H1 (cell line): Measurements from ENCODE around the gene CDK19. TPM values are rescaled to one million over a fixed set of nuclear protein-coding genes. Genes with fewer than 3 reads are reported as not detected.

Source experiments
- CTCF ChIA-PET: fragments of 300-600 bp; sonication (Branson Sonifier 250); formaldehyde crosslinking; loops from one replicate; lab custom pipeline; 2021; ENCODE audit not compliant: partially characterized antibody; lab: Charles Lee
- POLR2A ChIA-PET: fragments of 300-600 bp; sonication (Branson Sonifier 250); formaldehyde crosslinking; loops from one replicate; lab custom pipeline; 2021; ENCODE audit warnings: inconsistent platforms; ENCODE audit not compliant: partially characterized antibody; lab: Charles Lee
- DNase-seq, 2 experiments: peaks; one replicate each; pipeline versions ENCODE4 v3.0.0 to v3.0.0-alpha.2; 2010 to 2022; ENCODE audit warnings: low spot score in 2 of 2, low read depth in 1 of 2, mixed read lengths in 1 of 2
- FAIRE-seq: peaks from 2 replicates; lab custom pipeline; 2011; peaks lifted over from hg19 to GRCh38; lab: Jason Lieb, UNC
- H2AFZ ChIP-seq: 2 replicates; pipeline ENCODE4 v1.8.1; 2012; ENCODE audit warnings: low read length, inconsistent platforms
- H2AK5ac ChIP-seq: 2 replicates; pipeline ENCODE4 v1.6.1; 2013; ENCODE audit warnings: low read depth, low read length
- H2BK120ac ChIP-seq: replicated peaks from 2 replicates; pipeline ENCODE3; 2013; ENCODE audit warnings: low read depth, low read length, inconsistent platforms
- H2BK12ac ChIP-seq: 2 replicates; pipeline ENCODE4 v1.6.1; 2013; ENCODE audit warnings: low read depth, low read length
- H2BK15ac ChIP-seq: 2 replicates; pipeline ENCODE4 v1.6.1; 2013; ENCODE audit warnings: low read length
- H2BK20ac ChIP-seq: 2 replicates; pipeline ENCODE4 v1.6.1; 2013; ENCODE audit warnings: low read length
- H2BK5ac ChIP-seq: 2 replicates; pipeline ENCODE4 v1.6.1; 2013; ENCODE audit warnings: low read depth, low read length
- H3K14ac ChIP-seq: 2 replicates; pipeline ENCODE4 v1.6.1; 2013; ENCODE audit warnings: inconsistent platforms; ENCODE audit not compliant: insufficient read length
- H3K18ac ChIP-seq: 2 replicates; pipeline ENCODE4 v1.6.1; 2013; ENCODE audit warnings: low read length; ENCODE audit errors: extremely low read depth
- H3K23ac ChIP-seq: 2 replicates; pipeline ENCODE4 v1.6.1; 2013; ENCODE audit warnings: inconsistent platforms; ENCODE audit not compliant: insufficient read length
- H3K23me2 ChIP-seq: 2 replicates; pipeline ENCODE4 v1.6.1; 2013; ENCODE audit warnings: low read depth, low read length
- H3K27ac ChIP-seq: 2 replicates; pipeline ENCODE4 v1.6.1; 2011; ENCODE audit warnings: low read depth, low read length, inconsistent platforms
- H3K27me3 ChIP-seq, 4 experiments: replicated peaks in 1 of 4; 1 replicate in 1 of 4; 2 replicates in 3 of 4; pipeline versions ENCODE4 v1.6.1 to v1.8.1; 2011 to 2013; ENCODE audit warnings: low read length in 3 of 4, mild to moderate bottlenecking in 3 of 4, inconsistent platforms in 2 of 4, mixed read lengths in 2 of 4, moderate library complexity in 1 of 4; ENCODE audit not compliant: control insufficient read depth in 3 of 4, insufficient read depth in 3 of 4; ENCODE audit errors: extremely low read depth in 1 of 4
- H3K36me3 ChIP-seq, 4 experiments: 2 replicates each; pipeline versions ENCODE4 v1.6.1 to v1.8.1; 2011 to 2013; ENCODE audit warnings: mild to moderate bottlenecking in 4 of 4, low read length in 3 of 4, moderate library complexity in 2 of 4, control low read depth in 1 of 4, inconsistent platforms in 1 of 4; ENCODE audit not compliant: insufficient read depth in 4 of 4, control insufficient read depth in 2 of 4
- H3K4ac ChIP-seq: replicated peaks from 2 replicates; pipeline ENCODE3; 2013; ENCODE audit warnings: low read length, low read depth, mixed read lengths, inconsistent platforms; ENCODE audit not compliant: insufficient read length
- H3K4me1 ChIP-seq, 4 experiments: replicated peaks in 1 of 4; 1 replicate in 1 of 4; 2 replicates in 3 of 4; pipeline versions ENCODE4 v1.6.1 to v1.8.1; 2011 to 2013; ENCODE audit warnings: low read length in 3 of 4, inconsistent platforms in 2 of 4, mixed read lengths in 1 of 4; ENCODE audit not compliant: insufficient read depth in 4 of 4, control insufficient read depth in 3 of 4
- H3K4me2 ChIP-seq, 2 experiments: 2 replicates each; pipeline versions ENCODE4 v1.6.1 to v1.8.1; 2011 to 2013; ENCODE audit warnings: low read depth in 2 of 2, low read length in 2 of 2, control low read depth in 1 of 2, inconsistent platforms in 1 of 2, mild to moderate bottlenecking in 1 of 2; ENCODE audit not compliant: insufficient read depth in 1 of 2
- H3K4me3 ChIP-seq, 4 experiments: fragments of 200-600, 300-600 bp in 1 of 4; sonication (generic), shearing (Covaris generic), sonication (Bioruptor Twin) in 1 of 4; 2 replicates each; pipeline versions ENCODE4 v1.5.1 to v1.8.1; 2011 to 2016; ENCODE audit warnings: low read length in 4 of 4, low read depth in 3 of 4, control low read depth in 2 of 4, inconsistent platforms in 2 of 4, mild to moderate bottlenecking in 2 of 4, mixed read lengths in 1 of 4, moderate library complexity in 1 of 4; ENCODE audit not compliant: insufficient read depth in 2 of 4; ENCODE audit errors: extremely low read depth in 1 of 4
- H3K56ac ChIP-seq: replicated peaks from 2 replicates; pipeline ENCODE3; 2013; ENCODE audit warnings: low read depth, mild to moderate bottlenecking, mixed read lengths, low read length, inconsistent platforms; ENCODE audit not compliant: insufficient read length
- H3K79me1 ChIP-seq: 2 replicates; pipeline ENCODE4 v1.6.1; 2013; ENCODE audit warnings: low read depth, low read length, control low read depth
- H3K79me2 ChIP-seq, 2 experiments: 2 replicates each; pipeline versions ENCODE4 v1.6.1 to v1.8.1; 2012 to 2013; ENCODE audit warnings: low read length in 2 of 2, mild to moderate bottlenecking in 2 of 2, inconsistent platforms in 1 of 2; ENCODE audit not compliant: insufficient read depth in 2 of 2, control insufficient read depth in 1 of 2
- H3K9ac ChIP-seq, 4 experiments: replicated peaks in 1 of 4; 1 replicate in 1 of 4; 2 replicates in 3 of 4; pipeline versions ENCODE4 v1.6.1 to v1.8.1; 2011 to 2013; ENCODE audit warnings: low read depth in 3 of 4, low read length in 3 of 4, control low read depth in 2 of 4, mild to moderate bottlenecking in 2 of 4, moderate library complexity in 2 of 4, inconsistent platforms in 1 of 4; ENCODE audit errors: extremely low read depth in 1 of 4
- H3K9me3 ChIP-seq, 2 experiments: 2 replicates each; pipeline versions ENCODE4 v1.6.1 to v1.8.1; 2012 to 2013; ENCODE audit warnings: mild to moderate bottlenecking in 2 of 2, moderate library complexity in 2 of 2, control low read depth in 1 of 2, inconsistent platforms in 1 of 2, low read depth in 1 of 2, low read length in 1 of 2, mixed read lengths in 1 of 2; ENCODE audit not compliant: insufficient read depth in 2 of 2
- H4K20me1 ChIP-seq, 2 experiments: replicated peaks in 1 of 2; 2 replicates each; pipeline versions ENCODE3 to v1.8.1; 2011 to 2013; ENCODE audit warnings: inconsistent platforms in 2 of 2, low read length in 2 of 2, mild to moderate bottlenecking in 1 of 2; ENCODE audit not compliant: insufficient read depth in 2 of 2, control insufficient read depth in 1 of 2
- H4K5ac ChIP-seq: 2 replicates; pipeline ENCODE4 v1.6.1; 2013; ENCODE audit warnings: low read length, low read depth, mixed read lengths, inconsistent platforms; ENCODE audit not compliant: insufficient read length
- H4K8ac ChIP-seq: 2 replicates; pipeline ENCODE4 v1.8.0; 2013; ENCODE audit warnings: mild to moderate bottlenecking, moderate library complexity, low read length, inconsistent platforms; ENCODE audit not compliant: insufficient read depth; ENCODE audit errors: extremely low read depth
- H4K91ac ChIP-seq: replicated peaks from 2 replicates; pipeline ENCODE3; 2013; ENCODE audit warnings: low read length, mixed read lengths, inconsistent platforms; ENCODE audit not compliant: insufficient read length
- SIRT6 ChIP-seq: IDR thresholded peaks from one replicate; pipeline ENCODE4 v1.7.1; 2012; ENCODE audit warnings: low read length, inconsistent platforms
- SP2 ChIP-seq: IDR thresholded peaks from 2 replicates; pipeline ENCODE4 v1.6.1; 2012; ENCODE audit warnings: mild to moderate bottlenecking, low read length, inconsistent platforms
- WGBS, 2 experiments: shearing (Covaris generic) in 1 of 2; methylation state at CpG; one replicate each; pipeline versions ENCODE4 v1.1.6 to v1.1.7; 2013 to 2015; ENCODE audit warnings: low lambda C conversion rate in 2 of 2, mixed read lengths in 2 of 2, inconsistent platforms in 1 of 2, low coverage in 1 of 2, missing lambda C conversion rate in 1 of 2; ENCODE audit not compliant: insufficient replicate concordance in 2 of 2, insufficient coverage in 1 of 2, insufficient read length in 1 of 2; ENCODE audit errors: extremely low coverage in 1 of 2, missing lambda C conversion rate in 1 of 2; 5-methylcytosine and 5-hydroxymethylcytosine counted together
- polyA plus RNA-seq, 7 experiments: library from polyadenylated mRNA; depleted of rRNA in 3 of 7; stranded (reverse) in 5 of 7; unstranded in 2 of 7; fragments of >200 nt in 5 of 7; fragments of 200-250 nt in 2 of 7; gene quantifications; 1 replicate in 5 of 7; 2 replicates in 1 of 7; 4 replicates in 1 of 7; pipeline versions ENCODE4 v1.2.1 to v1.2.3, GENCODE V29; 2011 to 2013; ENCODE audit warnings: missing spikeins in 2 of 7, mixed read lengths in 2 of 7
- total RNA-seq: library from RNA; stranded (reverse); fragmentation: NEBNext Ultra II Directional; extraction: Animal tissue kit (Norgen Biotek cat#: 25700); gene quantifications from 2 replicates; pipeline ENCODE4 v1.2.1, GENCODE V29; 2021

Gene CDK19
- total and polyA plus RNA-seq, 2 of the 8 experiments (the other 6 are each of a cell fraction or from before 2014, with no cell fraction given) = 4.9 to 12.6 TPM

GRCh38 chr6:110614586-110614985, 200.7 kb downstream of the CDK19 start:
- H2BK15ac ChIP-seq = no peak overlapping the region
- no peak overlapping the region for H2AFZ ChIP-seq
- no peak overlapping the region for H3K4ac ChIP-seq
- H2BK12ac ChIP-seq = no peak overlapping the region
- no peak overlapping the region for H3K4me3 ChIP-seq
- H4K20me1 ChIP-seq = no peaks in the 10 kb centered on the region
- H3K56ac ChIP-seq = no peak overlapping the region
- H3K79me2 ChIP-seq = no peaks in the 10 kb centered on the region
- no peak for FAIRE-seq
- H3K23me2 ChIP-seq = no peaks in the 10 kb centered on the region
- 72% methylated on average over 5 of the region's 5 CpGs; no CpG with 5 or more reads in 1 of the 2 experiments for WGBS, 2 experiments
- H3K23ac ChIP-seq = no peak overlapping the region
- no peaks in the 10 kb centered on the region for H3K9me3 ChIP-seq
- H3K18ac ChIP-seq = no peak overlapping the region
- no peak overlapping the region for H2BK20ac ChIP-seq
- H3K79me1 ChIP-seq = no peaks in the 10 kb centered on the region; the same call in 1 of the 2 replicates
- H4K8ac ChIP-seq = no peak overlapping the region
- ChIA-PET CTCF (interaction anchor here (1.6 kb wide), 1 partner anchor 87 kb away, joined by 3 read pairs; no protein-coding TSS in a partner anchor), POLR2A (interaction anchor here (1.7 to 1.8 kb wide), 2 partner anchors 260 to 344 kb away, joined by 5 to 6 read pairs; partner anchors contain the start of genes AMD1 and GTF3C6)
- no peak overlapping the region for H3K9ac ChIP-seq
- H2BK5ac ChIP-seq = no peak overlapping the region
- no peak overlapping the region for H3K14ac ChIP-seq
- no peak overlapping the region for H2AK5ac ChIP-seq
- no peak overlapping the region for H4K5ac ChIP-seq
- H2BK120ac ChIP-seq = no peak overlapping the region
- no peaks in the 10 kb centered on the region for H3K27me3 ChIP-seq
- H4K91ac ChIP-seq = no peak overlapping the region
- no peak for DNase-seq
- TF ChIP-seq SIRT6 (no peak), SP2 (no peak)
- H3K4me2 ChIP-seq = no peak overlapping the region
- no peak overlapping the region for H3K27ac ChIP-seq
- H3K36me3 ChIP-seq = no peaks in the 10 kb centered on the region; a peak in 2 of 8 replicates
- peaks cover 0 to 12% (median 8%) of the 10 kb centered on the region in 4 experiments; a peak in 5 of 7 replicates for H3K4me1 ChIP-seq
